H1 (cell line): Measurements from ENCODE around the gene ZNF496.

Source experiments
- CBX8 ChIP-seq: fragments of 300-800, 300-1000 bp; sonication (generic); IDR thresholded peaks from 2 replicates; pipeline ENCODE4 v1.7.1; 2016; ENCODE audit warnings: low read depth, low read length, borderline replicate concordance
- CTCF ChIP-seq, 3 experiments: IDR thresholded peaks; 1 replicate in 2 of 3; 2 replicates in 1 of 3; pipeline versions ENCODE4 v1.5.1 to v1.6.1; 2011; ENCODE audit warnings: low read length in 3 of 3, mild to moderate bottlenecking in 3 of 3, inconsistent platforms in 2 of 3, low read depth in 1 of 3, moderate library complexity in 1 of 3; ENCODE audit not compliant: insufficient read depth in 1 of 3; ENCODE audit errors: control extremely low read depth in 1 of 3
- E2F6 ChIP-seq: IDR thresholded peaks from 2 replicates; pipeline ENCODE4 v1.6.1; 2012; ENCODE audit warnings: inconsistent platforms
- EZH2 ChIP-seq: fragments of 200-600 bp; sonication (generic); IDR thresholded peaks from 2 replicates; pipeline ENCODE4 v1.7.1; 2012; ENCODE audit warnings: low read depth, mild to moderate bottlenecking, moderate library complexity, low read length, inconsistent platforms; ENCODE audit not compliant: severe bottlenecking
- GABPA ChIP-seq: IDR thresholded peaks from 2 replicates; pipeline ENCODE4 v1.6.1; 2011; ENCODE audit warnings: mild to moderate bottlenecking, low read length, moderate library complexity, borderline replicate concordance; ENCODE audit not compliant: insufficient read depth
- HDAC6 ChIP-seq: IDR thresholded peaks from one replicate; pipeline ENCODE4 v1.7.1; 2012; ENCODE audit warnings: low read depth, mild to moderate bottlenecking, inconsistent platforms, low read length, moderate library complexity
- JUN ChIP-seq: IDR thresholded peaks from 2 replicates; pipeline ENCODE4 v1.6.1; 2011; ENCODE audit warnings: low read depth, mild to moderate bottlenecking, improper control_type of control experiment, low read length
- POLR2A ChIP-seq, 2 experiments: IDR thresholded peaks; 1 replicate in 1 of 2; 2 replicates in 1 of 2; pipeline ENCODE4 v1.6.1; 2011; ENCODE audit warnings: low read depth in 2 of 2, low read length in 2 of 2, mild to moderate bottlenecking in 2 of 2; ENCODE audit errors: control extremely low read depth in 1 of 2
- POLR2AphosphoS5 ChIP-seq: IDR thresholded peaks from 2 replicates; pipeline ENCODE4 v1.6.1; 2011; ENCODE audit warnings: low read depth, low read length
- RAD21 ChIP-seq, 2 experiments: IDR thresholded peaks in 1 of 2; conservative IDR thresholded peaks in 1 of 2; 2 replicates each; pipeline ENCODE4 v1.6.1; 2011; ENCODE audit warnings: low read depth in 2 of 2, low read length in 2 of 2, improper control_type of control experiment in 1 of 2, inconsistent platforms in 1 of 2, mild to moderate bottlenecking in 1 of 2, moderate library complexity in 1 of 2
- RFX5 ChIP-seq: IDR thresholded peaks from 2 replicates; pipeline ENCODE4 v1.6.1; 2011; ENCODE audit warnings: low read depth, low read length, improper control_type of control experiment, borderline replicate concordance
- RNF2 ChIP-seq: fragments of 200-900, 300-1000 bp; sonication (generic); IDR thresholded peaks from 2 replicates; pipeline ENCODE4 v1.7.1; 2016; ENCODE audit warnings: borderline replicate concordance, low read depth, mild to moderate bottlenecking, antibody characterized with exemption, low read length; ENCODE audit not compliant: poor library complexity, severe bottlenecking; ENCODE audit errors: missing control alignments
- TCF12 ChIP-seq: IDR thresholded peaks from 2 replicates; pipeline ENCODE4 v1.6.1; 2011; ENCODE audit warnings: low read depth, mild to moderate bottlenecking, low read length

GRCh38 chr1:247286134-247286670 lies 45.5 kb downstream of the ZNF496 start:
- no peak for TF ChIP-seq GABPA
- TF ChIP-seq POLR2A (IDR thresholded peaks at IDR 0.05; ENCODE audit: control extremely low read depth in 1 of 2, low read depth in 2 of 2, low read length in 2 of 2) = no peak
- TF ChIP-seq CTCF (IDR thresholded peaks at IDR 0.05; ENCODE audit: control extremely low read depth in 1 of 3, insufficient read depth in 1 of 3, low read depth in 1 of 3, low read length in 3 of 3) = no peak
- TF ChIP-seq CBX8 = no peak
- TF ChIP-seq HDAC6 = no peak
- TF ChIP-seq RNF2 = no peak
- TF ChIP-seq RFX5 = no peak
- TF ChIP-seq TCF12 = no peak
- no peak for TF ChIP-seq RAD21 (IDR thresholded peaks at IDR 0.05 in 1 of 2, conservative IDR thresholded peaks at IDR 0.05 in 1 of 2; ENCODE audit: low read depth in 2 of 2, low read length in 2 of 2)
- no peak for TF ChIP-seq EZH2
- TF ChIP-seq POLR2AphosphoS5 = no peak
- TF ChIP-seq JUN = no peak
- TF ChIP-seq E2F6 = no peak
